GM12875 (cell line): Measurements from ENCODE around the gene ULK3.

Experiments used
- H3K4me3 ChIP-seq: one replicate; pipeline ENCODE4 v1.5.1; 2011; ENCODE audit warnings: low read depth, low read length, control low read depth
- TF ChIP-seq, protein P1 (sequence below): IDR thresholded peaks from 2 replicates; pipeline ENCODE4 v1.5.1; 2011; ENCODE audit warnings: low read depth, mild to moderate bottlenecking, control low read depth, inconsistent platforms, low read length, moderate library complexity, borderline replicate concordance; ENCODE audit not compliant: insufficient read depth

Gene ULK3

DNA sequence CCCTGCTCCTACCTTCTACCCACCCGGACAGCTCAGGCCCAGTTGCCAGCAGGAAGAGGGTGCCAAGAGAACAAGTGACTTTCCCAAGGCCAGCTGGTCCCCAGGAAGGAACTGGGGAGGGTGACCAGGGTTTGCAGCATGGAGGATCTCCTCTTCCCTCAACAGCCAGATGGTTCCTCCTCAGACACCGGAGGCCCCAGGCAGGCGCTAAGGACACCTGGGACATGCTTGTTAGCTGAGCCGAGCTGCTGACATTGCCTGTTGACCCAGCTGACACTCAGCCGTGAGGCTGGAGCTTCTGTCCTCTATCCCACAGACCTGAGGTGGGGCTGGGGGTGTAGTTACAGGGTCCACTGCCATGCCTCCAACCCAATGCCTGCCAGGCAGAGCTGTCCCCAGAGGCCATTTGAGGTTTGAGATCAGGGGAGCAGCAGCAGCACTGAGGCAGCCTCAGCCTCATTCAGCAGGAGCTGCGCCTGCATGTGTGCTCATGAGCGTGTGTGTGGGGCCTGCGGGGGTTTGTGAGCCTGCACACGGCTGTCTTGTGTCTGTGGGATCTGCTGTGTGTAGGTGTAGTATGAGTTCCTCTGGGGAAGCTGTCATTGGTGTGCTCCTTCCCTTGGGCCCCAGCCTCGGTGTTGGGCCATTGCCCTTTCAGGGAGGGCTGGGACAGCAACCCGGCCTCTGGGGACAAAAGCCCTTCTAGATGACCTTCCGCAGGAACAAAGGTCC is 9.4 kb downstream of the ULK3 start:
- TF ChIP-seq, protein P1, sequence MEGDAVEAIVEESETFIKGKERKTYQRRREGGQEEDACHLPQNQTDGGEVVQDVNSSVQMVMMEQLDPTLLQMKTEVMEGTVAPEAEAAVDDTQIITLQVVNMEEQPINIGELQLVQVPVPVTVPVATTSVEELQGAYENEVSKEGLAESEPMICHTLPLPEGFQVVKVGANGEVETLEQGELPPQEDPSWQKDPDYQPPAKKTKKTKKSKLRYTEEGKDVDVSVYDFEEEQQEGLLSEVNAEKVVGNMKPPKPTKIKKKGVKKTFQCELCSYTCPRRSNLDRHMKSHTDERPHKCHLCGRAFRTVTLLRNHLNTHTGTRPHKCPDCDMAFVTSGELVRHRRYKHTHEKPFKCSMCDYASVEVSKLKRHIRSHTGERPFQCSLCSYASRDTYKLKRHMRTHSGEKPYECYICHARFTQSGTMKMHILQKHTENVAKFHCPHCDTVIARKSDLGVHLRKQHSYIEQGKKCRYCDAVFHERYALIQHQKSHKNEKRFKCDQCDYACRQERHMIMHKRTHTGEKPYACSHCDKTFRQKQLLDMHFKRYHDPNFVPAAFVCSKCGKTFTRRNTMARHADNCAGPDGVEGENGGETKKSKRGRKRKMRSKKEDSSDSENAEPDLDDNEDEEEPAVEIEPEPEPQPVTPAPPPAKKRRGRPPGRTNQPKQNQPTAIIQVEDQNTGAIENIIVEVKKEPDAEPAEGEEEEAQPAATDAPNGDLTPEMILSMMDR, result no peak

DNA sequence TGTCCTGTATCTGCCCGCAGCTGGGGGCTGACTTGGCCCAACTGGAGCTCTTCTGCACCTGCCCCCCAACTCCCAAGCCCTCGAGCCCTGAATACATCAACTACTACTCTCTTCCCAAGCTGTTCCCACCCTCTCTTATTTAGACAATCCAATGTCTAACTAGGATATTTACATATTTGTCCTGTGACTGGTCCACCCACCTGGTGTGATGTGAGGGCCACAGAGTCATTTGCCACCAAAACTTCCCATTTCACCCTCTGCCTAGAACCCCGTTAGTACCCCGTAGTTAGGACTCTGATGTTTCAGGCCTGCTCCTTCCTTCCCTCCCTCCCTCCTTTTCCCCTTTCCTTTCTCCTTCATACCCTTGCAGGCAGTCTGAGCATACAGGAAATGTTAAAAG is 10.1 kb downstream of the ULK3 start:
- TF ChIP-seq, protein P1, result no peak
- no peak overlapping the region for H3K4me3 ChIP-seq

More for the DNA sequence above, 9.4 kb downstream of the ULK3 start:
- H3K4me3 ChIP-seq, result no peak overlapping the region

DNA sequence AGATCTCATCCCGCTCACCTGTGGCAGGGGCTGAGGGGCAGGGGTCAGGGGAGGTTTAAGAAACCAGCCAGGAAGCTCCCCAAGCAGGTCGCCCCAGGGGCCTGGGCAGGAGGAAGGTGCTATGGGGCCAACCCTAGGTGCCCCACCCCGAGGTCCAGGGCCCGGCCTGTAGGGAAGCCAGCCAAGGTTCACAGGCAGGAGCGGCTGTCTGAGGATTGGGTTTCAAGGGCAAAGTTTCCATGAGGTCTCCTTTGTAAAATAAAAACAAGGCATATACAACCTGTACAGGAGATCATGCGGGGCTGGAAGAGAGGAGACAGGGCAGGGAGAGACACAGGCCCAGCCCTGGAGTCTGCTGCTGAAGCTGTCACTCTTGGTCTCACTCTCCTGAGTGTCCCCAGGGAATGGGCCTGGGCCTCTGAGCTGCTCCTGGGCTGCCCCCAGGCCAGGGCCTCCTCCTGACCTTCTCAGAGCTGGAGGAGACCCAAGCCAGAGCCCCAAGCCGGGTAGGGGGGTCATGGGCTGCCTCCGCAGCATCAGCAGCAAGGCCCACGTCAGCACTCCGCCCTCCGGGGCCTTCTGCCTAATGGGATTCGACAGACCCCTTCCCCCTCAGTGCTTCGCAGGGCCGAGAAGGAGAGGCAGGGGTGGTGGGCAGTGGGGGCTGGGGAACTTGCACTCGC is 11.0 kb downstream of the ULK3 start:
- TF ChIP-seq, protein P1, result no peak
- no peak overlapping the region for H3K4me3 ChIP-seq

DNA sequence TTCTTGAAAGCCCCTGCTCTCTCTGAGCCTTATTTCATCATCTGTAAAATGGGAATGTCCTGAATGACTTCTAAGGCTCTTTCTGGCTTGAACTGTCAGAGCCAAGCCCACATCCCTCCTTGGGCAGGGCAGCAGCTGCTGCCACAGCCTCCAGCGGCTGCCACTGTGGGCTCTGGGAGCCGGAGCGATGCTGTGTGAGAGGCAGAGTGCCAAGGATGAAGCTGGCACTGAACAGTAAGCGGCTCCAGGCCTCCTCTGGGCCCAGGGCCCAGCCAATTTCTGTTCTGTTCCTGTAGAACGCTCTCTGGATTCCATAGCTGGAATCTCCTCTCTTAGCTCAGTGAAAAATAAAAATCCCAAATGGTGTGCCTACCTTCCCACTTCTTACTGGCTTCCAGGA is 12.1 kb downstream of the ULK3 start:
- TF ChIP-seq, protein P1, result no peak
- no peak overlapping the region for H3K4me3 ChIP-seq

DNA sequence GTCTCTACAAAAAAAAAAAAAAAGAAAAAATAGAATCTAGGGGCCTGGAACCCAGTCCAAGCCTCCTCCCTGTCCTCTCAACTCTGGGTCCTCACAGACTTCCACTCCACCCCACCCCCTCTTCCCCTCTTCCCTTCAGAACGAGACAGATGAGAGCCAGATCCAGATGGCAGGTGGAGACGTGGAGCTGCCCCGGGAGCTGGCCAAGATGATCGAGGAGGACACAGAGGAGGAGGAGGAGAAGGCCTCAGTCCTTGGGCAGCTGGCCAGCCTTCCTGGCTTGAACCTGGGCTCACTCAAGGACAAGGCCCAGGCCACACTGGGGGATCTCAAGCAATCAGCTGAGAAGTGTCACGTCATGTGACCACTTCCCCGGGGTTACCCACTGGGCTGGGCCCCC is 13.0 kb downstream of the ULK3 start:
- TF ChIP-seq, protein P1, result no peak
- no peak overlapping the region for H3K4me3 ChIP-seq

DNA sequence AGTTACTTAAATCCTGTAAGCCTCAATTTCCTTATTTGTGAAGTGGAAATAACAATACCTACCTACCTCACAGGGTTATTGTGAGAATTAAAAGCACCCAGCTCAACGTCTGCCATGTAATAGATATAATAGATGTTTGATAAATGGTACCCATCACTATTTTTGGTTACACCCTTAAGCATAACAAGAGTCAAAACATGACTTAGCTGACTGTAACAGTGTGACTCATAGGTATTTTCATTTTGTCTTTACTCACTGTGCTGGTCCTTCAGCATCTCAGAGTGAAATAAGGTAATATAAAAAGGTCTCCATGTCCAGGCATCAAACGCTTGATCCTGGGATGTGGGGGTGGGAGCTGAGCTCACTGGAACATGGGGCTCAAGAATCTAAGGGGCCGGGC is 13.5 kb downstream of the ULK3 start:
- H3K4me3 ChIP-seq, result no peak overlapping the region
- TF ChIP-seq, protein P1, result no peak

DNA sequence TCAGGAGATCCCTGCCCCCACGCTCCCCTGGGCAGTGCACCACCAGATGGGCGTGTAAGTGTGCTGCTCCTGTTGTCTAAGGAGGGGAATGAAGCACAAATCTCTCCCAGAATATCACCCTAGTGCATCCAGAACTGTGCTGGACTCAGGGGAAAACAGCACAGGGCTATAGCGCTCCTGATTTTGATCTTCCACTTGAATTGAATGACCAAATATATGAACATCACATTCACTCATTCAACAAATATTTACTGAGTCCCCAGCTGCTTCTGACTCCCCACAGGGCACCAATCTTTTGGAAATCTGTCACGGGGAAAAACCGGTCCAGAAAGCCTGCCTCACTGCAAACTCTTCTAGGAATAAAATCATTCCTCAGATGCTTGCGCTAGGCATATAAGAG is 14.1 kb downstream of the ULK3 start:
- no peak overlapping the region for H3K4me3 ChIP-seq
- TF ChIP-seq, protein P1, result no peak
